ENCODE measurements around the gene EFTUD2.

EFTUD2 gene

DNA sequence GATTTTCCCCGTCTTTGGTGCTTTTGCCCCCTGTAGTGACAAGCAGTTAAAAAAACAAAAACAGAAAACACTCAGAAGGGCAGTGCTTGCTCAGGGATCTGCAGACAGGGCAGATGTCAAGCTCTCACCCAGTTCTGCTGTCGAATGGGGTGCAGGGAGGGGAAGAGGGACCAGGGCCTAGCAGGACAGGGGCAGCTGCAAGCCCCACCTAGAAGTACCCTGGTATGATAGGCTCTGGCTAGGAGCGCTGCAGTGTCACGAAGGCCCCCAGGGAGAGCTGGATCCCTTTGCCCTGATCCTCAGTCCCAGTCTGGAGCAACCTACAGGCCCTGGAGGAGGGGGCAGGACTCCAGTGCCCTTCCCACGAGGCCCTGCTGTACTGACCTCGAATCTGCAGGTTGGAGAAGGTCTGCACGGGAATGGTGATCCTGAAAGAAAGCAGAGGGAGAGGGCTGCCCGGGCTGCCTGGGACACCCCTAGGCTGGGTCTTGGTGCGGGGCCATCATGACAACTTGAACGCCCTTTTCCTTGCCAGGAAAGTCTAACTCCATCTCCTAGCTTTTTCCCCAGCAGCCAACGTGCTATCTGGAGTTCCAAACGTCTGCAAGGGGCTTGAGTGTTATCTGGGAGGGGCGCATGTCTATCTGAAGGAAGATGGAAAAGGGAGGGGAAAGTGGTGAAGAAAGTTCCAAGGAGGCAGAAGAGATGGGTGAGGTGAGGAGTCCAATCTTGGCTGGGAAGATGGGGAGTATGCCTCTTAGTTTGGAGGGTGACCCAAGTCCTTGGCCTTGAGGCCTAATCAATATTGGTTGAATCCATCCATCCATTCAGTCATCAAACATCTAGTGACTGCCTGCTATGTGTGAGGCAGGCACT lies 11.2 kb upstream of the EFTUD2 start:
- DNase-seq, result peak; percentile 23

DNA sequence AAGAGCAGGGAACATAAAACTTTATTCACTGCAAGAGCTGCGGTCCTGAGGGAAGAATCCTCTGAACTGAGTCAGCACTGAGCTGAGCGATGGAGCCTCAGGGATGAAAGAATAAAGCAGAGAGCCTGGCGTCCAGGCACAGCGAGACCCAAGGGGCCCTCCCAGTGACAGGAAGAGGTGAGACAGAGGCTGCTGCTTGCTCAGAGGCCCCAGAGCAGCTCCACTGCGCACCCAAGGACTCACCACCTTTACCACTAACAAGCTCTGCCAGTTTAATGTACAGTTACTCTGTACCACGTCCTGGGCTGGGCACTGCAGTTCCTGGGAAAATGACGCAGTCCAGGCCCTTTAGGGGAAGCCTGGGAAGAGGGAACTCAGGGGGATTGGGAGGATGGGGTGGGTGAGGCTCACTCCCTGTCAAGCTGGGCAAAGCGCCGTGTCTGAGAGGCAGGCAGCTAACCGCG lies 10.5 kb upstream of the EFTUD2 start:
- DNase-seq, result peak; percentile 33

DNA sequence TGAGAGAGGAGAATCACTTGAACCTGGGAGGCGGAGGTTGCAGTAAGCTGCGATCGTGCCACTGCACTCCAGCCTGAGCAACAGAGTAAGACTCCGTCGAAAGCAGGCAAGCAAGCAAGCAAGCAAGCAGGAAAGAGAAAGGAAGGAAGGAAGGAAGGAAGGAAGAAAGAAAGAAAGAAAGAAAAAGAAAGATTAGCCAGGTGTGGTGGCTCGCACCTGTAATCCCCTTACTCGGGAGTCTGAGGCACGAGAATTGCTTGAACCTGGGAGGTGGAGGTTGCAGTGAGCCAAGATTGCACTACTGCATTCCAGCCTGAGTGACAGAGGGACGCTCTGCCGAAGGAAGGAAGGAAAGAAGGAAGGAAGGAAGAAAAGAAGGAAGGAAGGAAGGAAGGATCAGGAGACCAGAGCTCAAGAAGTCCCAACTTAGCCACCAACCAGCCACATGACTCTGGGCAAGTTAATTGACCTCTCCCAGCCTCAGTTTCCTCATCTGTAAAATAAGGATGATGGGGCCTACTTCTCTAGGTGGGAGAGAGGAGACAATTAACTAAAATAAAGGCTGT lies 9.6 kb upstream of the EFTUD2 start:
- no peak for DNase-seq

DNA sequence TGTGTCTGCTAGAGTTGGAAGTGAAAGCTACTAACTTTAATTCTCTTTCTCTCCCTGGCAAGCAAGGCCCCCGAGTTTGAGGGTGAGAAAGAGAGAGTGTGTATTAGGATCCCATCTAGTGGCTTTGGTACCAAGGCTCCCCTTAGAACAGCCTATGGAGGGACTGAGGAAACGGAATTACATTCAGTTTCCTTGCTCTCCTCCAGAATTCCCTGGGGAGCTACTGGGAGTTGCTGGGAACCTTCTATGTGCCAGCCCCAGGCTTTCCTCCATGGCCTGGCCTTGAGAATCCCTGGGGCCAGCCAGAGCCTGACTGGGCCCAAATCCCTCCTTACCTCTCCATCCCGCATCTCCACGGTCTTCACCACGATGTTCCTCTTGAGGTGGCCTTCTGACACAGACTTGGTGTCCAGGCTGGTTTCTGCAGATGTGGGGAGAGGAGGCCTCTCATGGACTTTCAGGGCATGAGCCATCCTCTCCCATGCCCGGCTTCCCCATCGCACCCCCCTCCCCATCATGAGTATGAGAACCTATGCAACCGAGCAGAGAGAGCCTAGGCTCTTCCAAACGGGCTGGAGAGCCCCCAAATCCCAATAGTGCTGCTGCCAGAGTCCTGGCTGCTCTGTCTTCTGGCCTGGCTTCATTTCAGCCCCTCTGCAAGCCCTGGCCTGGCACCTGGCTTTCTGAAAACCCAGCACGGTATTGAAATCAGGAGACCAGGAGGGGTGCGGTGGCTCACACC lies 8.7 kb upstream of the EFTUD2 start:
- no peak for DNase-seq

DNA sequence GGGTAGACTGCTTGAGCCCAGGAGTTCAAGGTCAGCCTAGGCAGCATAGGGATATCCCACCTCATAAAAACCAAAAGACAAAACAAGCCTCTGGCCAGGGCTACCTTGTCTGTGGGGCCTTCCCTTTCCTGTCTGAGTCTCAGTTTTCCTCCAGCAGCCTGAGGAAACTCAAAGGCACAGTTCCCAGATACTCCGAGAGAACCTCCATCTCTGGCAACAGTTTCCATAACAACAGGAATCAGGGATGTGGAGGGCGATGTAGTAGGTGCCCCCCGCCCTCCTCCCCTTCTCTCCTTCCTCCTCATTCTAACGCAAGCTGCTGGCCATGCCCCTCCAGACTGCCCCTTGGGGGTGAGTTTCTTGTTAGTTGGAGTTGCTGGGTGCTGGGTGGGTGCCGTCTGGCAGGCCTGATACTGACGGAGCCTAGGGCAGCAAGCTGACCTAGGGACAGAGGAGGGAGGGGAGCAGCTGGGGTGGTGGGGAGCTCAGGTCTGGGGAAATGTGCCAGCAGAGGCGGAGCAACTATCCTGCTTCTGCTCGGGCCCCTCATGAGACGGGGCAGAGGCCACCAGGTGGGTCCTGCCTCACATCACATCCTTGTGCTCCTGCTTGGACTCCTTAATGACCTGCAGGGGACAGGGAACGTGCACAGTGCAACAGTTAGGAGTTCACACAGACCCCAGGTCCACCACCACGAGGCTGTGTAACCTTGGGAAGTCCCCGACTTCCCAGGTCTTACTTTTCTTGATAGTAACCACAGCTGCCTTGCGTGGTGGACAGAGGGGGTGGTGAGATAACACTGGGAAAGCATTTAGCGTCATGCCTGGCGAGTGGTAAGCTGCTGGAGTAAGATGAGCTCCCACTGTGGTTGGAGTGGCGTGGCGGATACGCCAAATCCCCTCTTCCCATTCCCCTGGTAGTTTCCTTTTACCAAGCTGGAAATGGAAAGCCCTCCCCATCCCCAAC lies 7.8 kb upstream of the EFTUD2 start:
- no peak for DNase-seq

DNA sequence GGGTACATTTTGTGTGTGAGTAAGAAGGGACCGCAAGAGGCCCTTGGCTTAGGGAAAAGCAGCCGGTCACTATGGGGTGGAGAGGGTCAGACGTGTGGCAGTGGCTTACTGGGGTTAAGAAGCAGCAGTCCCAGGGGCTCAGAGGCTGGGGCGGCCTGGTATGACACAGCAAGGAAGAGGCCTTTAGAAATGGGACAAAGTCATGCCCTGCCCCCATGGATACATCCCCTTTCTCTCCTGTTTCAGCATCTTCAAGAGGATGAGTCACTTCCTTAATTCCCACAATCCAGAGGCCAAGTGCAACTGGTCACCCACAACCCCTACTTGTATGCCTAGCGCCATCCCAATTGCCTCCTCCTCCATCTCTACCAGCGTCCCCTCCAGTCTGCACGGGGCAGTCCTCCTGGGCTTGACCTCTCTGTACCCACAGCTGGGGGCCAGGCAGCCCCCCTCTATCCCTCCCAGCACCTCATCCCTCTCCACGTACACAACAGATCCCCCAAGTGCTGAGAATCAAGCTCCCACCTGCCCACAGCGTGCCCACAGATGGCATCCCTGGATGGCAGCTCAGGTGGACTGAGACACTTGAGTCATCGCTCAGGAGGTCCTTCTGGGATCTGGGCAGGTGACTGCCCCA lies 6.9 kb upstream of the EFTUD2 start:
- no peak for DNase-seq

DNA sequence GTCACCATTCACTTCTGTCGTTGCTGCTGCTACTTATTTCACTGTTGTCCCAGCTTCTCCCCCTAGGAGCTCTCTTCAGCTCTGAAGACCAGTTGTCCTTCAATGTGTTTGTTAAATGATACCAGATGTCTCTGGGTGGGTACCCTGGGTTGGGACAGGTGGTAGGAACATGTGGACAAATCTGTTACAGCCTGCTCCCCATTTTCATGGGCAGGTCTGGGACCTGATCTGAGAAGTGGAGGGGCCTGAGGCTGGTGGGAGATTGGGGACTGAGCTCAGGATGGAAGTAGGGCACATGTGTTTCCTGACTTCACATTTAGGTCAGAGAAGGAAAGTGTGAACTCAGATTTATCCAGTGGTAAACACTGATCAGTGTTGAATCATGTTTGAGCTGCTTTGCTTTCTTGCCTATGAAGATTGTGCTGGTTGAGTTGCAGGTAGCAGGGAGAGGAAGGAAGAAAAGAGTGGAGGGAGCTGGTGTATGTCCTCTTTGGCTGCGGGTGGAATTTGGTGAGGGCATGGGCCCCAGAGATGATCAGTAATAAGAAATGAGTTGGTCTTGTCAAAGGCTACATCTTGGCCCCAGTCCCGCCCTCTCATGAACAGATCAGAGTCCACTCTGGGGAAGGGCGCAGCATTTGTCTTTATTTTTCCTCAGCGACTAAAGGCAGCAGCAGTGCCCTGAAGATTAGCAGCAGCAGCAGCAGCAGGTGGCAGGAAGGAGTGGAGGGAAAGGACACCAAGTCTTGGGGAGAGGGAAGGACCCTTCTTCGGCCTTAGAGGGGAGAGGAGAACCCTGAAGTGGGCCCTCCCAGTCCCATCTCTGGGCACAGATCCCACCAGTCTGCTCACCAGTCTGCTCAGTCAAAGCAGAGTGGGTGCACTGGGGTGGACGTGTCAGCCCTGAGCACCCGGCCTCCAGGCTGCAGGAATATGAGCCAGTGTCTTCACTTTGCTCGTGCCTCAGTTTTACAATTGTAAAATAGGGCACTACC lies 6.1 kb upstream of the EFTUD2 start:
- DNase-seq, result no peak

DNA sequence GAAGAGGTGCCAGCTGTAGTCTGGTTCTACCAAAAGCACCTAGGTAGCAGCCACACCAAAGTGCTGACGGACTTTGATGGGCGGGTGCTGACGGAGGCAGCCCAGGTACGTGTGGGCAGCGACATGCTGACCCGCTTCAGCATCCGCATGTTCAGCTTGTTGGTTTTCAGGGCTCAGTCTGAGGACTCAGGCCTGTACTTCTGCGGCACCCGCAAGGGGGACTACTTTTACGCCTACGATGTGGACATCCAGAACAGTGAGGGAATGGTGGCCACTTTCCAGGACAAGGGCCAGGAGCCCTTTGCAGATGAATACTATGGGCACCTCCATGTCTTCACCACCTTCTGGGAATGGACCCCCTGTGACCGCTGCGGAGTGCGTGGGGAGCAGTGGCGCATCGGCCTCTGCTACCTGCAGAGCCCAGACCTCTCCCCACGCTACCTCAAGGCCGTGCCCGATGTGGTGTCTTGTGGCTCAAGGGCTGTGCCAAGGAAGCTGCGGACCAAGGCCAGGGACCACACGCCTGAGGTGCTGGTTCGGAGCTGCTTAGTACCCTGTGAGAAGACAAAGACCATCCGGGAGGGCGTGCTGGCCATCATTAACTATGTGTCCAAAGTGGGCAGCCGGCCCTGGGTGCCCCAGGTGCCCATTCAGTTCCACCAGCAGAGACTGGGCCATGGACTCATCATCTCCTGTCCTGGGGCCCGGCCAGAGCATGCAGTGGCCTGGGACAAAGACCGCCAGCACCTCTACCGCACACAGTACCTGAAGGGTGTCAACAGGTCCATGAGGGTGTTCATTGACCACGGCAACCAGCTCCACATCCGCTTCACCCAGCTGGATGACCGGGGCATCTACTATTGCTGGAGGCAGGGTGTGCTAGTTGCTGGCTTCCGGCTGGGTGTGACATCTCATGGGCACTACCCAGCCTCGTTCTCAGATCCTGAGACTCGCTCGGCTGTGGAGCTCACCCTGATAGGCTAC lies 5.0 kb upstream of the EFTUD2 start:
- no peak for DNase-seq

DNA sequence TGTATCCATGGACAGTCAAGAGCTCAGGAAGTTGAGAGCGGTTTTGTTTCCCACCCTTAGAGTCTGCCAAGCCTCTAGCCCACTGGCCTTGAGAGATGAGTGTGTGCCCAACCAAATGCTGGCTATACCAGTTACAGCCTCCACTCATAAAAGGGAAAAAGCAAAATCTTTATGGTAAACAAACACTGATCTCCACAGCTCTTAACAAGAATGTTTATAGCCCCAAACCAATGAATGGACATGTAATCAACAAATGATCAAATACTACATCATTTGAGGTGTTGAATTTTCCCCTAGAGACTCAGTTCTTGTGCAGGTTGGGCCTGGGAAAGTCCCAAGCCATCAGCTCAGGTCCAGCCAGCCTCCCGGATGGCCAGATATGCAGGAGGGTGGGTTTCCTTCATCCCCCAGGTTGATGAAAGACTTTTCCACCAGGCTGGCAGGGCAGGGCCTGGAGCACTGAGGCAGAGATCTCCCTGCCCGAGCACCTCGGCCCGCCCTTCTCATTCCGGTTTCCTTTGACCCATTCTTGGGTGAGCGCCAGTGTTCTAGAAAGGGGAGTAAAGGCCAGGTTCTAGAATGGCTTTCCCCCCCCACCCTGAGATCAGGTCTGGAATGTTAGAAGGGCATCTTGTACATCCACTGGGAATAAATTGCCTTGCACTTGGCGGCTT lies 3.9 kb upstream of the EFTUD2 start:
- no peak for DNase-seq

DNA sequence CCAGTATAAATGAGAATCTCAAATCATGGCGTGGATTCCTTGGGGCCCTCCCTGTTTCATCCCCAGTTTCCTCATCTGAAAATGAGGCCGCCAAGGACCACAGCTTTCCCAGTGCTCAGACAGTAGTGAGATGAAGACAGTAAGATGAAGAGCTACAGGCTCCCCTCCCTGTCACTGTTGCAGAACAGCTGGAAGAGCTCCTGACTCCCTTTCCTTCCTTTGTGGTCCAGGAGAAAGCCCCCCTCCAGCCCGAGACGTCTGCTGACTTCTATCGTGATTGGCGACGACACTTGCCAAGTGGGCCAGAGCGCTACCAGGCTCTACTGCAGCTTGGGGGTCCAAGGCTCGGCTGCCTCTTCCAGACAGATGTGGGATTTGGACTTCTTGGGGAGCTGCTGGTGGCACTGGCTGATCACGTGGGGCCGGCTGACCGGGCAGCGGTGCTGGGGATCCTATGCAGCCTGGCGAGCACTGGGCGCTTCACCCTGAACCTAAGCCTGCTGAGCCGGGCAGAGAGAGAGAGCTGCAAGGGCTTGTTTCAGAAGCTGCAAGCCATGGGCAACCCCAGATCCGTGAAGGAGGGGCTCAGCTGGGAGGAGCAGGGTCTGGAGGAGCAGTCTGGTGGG lies 3.0 kb upstream of the EFTUD2 start:
- DNase-seq, result no peak

DNA sequence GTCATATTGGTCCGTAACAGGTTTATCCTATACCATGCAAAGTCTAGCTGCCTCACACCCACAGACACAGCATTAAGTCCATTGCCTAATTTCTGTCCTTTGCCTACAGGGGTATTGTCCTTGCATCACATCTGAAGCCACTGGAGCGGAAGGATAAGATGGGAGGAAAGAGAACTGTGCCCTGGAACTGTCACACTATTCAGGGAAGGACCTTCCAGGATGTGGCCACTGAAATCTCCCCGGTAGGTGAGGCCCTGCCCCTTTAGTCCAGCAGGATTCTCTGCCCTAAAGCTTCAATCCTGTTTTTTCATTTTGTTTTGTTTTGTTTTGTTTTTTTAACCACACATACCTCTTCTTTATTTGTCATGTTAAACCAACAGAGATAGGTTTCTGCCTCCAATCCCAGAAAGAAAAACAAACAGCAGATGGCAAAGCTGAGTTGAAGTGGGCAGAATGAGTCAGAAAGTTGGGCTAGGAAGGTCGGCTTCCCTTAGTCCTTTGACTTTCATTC lies 2.2 kb upstream of the EFTUD2 start:
- no peak for DNase-seq

DNA sequence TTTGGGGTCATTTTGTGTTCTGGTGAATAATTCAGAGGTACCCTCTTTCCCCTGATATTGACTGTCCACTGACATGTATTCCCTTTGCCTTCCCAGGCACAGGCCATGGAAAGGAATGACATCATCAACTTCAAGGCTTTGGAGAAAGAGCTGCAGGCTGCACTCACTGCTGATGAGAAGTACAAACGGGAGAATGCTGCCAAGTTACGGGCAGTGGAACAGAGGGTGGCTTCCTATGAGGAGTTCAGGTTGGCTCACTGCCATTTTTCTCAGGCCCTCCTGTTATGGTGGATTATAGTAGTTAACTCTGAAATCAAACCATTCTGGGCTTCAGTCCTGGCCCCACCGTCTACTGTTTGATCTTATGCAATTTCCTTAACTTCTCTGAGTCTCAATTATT lies 1.6 kb upstream of the EFTUD2 start:
- DNase-seq, result no peak

DNA sequence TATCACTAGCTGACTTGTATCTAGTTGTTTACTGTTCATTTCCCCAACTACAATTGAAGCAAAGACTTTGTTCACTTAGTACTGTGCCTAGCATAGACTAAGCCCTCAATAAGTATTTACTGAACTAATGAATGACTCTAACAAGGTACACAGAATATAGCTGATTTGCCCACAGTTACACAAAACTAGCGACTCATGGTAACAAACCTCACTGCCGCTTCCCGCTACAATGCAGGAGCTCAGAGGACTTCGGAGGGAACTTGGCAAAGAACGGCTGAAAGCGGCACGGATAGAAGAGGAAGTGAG lies 524 bp downstream of the EFTUD2 start:
- DNase-seq, result no peak

DNA sequence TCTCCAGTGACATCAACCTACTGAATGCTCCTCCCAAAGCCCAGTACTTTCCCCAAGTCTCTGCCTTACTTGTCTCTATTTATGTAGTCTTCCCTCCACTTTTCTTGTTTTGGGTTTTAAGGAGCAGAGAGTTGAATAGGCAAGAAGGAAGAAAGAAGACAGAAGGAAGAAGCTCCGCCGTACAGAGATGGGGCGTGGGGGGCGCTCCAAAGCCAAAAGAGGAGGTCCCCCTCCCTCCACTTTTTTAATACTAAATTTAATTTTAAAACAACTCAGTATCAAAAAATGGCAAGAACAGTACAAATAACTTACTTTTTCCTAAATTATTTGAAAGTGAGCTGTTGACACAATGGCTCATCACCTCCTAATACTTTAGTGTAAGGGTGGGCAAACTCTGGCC lies 4.6 kb downstream of the EFTUD2 start:
- DNase-seq, result no peak

DNA sequence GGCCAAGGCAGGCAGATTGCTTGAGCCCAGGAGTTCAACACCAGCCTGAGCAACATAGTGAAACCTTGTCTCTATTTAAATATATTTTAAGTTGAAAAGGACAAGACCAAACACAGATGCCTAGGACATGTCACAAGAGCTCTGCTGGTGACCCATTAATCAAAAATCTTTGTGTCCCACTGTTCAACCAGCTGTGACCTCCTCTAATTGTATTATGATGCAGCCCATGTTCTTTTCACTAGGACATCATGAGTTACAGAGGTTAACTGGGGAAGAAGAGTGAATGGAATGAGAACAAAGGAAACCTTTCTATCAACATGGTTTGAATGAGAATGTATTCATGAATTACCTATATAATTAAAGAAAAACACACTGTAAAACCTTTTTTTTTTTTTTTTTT lies 7.0 kb downstream of the EFTUD2 start:
- no peak for DNase-seq

DNA sequence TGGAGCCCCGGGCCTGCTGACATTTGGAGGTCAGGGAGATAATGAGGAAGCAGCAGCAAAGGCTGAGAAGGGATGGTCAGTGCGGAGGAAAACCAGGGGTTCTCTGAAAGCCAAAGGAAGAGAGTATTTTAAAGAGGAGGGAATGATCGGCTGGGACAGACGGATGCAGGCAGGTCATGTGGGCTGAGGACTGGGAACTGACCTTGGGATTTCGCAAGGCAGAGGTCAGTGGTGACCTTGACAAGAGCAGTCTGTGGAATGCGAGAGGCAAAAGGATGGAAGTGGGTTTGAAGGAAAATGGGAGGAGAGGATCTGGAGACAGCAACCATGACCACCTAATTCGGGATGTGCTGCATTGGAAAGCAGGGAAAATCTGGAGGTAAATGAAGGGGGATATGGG lies 10.2 kb downstream of the EFTUD2 start:
- DNase-seq, result no peak

DNA sequence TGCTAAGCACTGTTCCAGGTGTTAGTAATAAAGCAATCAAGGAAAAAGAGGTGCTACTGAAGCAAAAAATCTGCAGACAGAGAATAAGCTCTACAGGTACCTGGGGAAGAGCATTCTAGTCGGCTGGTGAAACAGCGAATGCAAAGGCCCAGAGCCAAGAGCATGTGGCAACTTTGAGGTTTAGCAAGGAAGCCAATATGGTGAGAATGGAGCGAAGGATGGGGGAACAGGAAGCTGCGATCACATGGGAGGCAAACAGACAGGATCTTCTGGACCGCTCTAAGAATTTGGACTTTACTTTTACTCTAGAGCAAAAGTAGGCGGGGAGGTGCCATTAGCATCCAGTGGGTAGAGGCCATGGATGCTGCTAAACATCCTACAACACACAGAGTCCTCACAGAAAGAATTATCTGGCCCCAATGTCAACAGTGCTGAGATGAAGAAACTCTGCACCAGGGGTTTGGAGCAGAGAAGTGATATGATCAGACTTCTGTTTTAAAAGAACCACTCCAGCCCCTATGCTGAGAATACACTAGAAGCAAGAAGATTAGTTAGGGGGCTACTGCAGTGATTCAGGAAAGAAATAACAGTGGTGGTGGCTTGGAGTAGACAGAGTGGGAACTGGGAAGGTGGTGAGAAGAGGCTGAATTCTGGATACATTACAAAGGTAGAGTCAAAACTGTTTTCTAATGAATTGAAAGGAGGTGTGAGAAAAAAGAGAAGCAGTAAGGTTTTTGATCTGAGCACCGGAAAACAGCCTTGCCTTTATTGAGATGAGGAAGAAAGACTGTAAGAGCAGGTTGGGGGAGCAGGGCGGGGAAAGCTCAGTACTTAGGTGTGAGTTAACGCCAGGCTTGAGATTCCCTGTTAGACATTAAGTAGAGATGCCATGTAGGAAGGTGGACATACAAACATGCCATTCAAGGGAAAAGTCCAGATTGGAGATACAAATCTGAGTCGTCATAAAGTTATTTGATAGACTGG lies 11.0 kb downstream of the EFTUD2 start:
- DNase-seq, result no peak
